Measurements from ENCODE around the gene NREP.
"Not testable (repeated sequence)": the region's sequence is repeated elsewhere in the genome, so short reads cannot be mapped to it uniquely, and the experiment has no call there.

NREP gene

DNA sequence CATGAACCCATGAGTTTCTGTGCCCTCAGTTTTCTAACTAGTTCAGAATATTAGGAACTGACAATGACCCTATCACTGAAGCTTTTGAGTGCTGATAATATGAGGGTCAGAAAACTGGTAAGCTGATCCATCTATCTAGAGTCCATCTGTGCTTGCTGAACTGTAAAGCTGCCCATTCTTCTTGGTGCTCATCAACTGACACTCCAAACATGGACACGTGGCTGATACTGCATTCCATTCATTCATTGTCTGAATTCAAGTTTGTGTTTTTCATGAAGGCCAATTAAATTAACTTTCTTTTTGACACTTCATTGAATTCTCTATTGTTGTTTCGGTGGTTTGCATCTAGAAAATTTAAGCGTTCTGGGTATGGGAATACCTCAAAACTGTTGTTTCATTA, 17.6 kb downstream of the NREP start:
- no peak for DNase-seq (ENCODE audit: low read depth)

GRCh38 chr5:111738118-111738517, 18.9 kb downstream of the NREP start:
- DNase-seq (ENCODE audit: low read depth): no peak

DNA sequence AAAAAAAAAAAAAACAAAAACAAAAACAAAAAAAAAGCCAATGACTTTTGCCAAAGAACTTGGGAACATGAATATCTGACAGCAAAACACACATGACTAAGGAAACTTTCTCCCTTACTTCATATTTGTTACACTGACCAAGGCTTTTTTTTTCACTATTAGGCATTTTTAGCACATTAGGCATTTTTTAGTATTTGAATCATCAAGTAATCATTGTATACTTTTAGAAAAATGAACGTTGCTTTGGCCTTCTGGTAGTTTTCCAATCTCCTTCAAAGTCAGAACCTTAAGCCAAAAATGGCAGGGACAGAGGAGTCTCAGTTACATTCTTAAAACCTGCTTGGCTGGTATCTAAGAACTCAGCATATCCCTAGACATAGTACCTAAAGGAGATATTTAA, 19.3 kb downstream of the NREP start:
- DNase-seq (ENCODE audit: low read depth): no peak

DNA sequence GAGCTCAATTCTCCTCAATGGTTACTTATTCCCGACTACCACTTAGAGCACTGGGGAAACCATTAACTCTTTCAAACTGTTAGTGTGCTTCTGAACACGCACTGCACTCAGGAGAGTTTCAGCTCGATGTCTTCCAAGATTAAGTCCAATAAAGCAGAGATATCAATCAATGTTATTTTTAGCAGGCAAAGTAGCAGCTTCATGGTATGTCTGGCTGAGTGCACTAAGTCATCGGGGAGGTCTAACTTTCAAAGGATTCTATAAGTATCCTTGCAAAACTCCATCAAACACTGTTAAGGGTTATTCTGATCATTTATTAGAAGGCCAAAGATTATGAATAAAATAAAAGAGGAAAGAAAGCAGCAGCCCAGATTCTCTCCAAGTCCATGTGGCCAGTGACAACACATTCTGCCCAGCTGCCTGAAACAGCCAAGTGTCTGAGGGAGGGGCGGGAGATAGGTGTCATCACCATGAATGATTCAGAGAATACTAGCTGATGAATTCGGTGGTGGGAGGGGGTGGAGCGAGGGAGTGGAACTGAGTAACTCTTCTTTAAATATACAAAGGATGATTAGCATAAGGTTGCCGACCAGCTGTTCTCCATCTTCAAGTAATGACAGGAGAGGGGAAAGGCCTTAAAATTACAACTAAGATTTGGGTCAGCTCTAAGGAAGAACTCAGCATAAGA, 21.3 kb downstream of the NREP start:
- DNase-seq (ENCODE audit: low read depth): no peak

DNA sequence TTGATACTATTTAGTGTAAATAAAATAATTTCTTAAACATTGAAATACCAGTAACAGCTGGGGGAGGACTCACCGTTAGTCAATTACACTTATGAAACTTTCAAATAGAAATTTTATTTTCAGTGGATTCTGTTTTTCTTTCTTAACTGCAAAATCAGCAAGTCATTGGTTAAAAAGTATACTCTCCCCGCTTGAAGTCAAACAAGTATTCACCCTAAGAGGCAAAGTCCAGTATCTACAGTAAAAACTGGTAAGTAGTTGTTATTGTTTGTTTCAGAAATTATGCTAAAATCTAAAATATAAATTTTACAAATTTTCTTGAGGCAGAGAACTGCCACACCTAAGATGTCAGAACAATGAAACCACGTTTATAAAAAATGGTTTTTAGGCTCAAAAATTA, 22.4 kb downstream of the NREP start:
- DNase-seq (ENCODE audit: low read depth): no peak

GRCh38 chr5:111734013-111734412, 23.0 kb downstream of the NREP start:
- DNase-seq (ENCODE audit: low read depth): no peak

GRCh38 chr5:111733571-111733970, 23.4 kb downstream of the NREP start:
- DNase-seq (ENCODE audit: low read depth): no peak

DNA sequence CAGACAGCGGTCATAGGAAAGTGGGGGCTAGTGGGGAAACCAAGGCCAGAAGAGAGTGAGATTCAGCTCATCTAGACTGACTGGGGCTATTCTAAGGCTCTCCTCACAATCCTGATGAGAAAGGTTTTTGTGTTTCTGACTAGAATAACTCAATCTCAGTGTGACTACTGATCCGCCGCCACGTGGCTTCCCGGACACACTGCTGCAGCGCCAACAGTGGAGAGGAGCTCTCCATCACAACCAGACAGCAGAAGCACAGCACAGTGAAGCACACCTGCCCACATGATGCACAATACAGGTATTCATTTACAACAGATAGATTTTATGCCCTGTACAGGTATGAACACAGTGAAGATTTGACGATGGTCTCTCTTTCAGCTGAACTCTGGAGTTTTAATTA, 25.4 kb downstream of the NREP start:
- no peak for DNase-seq (ENCODE audit: low read depth)

- DNase-seq (ENCODE audit: low read depth): no peak
Observed at GRCh38 chr5:111730659-111731382, 26.2 kb downstream of the NREP start.

DNA sequence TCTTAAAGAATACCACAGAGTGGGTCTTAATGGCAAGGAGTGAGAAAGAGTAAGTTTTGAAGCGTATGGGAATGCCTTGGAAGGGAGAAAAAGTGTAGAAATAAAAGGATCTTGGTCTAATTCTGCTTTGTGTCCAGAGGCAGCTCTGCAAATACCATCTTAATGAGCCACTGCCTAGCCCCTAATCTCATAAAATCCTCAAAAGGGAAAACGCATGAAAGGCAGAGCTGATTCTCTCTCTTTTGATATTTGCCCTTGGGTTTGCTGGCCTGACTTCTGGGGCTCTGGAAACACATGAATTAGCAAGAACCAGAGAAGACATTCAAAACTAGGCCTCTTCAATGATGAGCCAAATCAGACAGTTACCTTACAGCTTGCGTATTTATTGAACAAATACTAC, 28.1 kb downstream of the NREP start:
- no peak for DNase-seq (ENCODE audit: low read depth)

GRCh38 chr5:111726986-111727385, 30.0 kb downstream of the NREP start:
- no peak for DNase-seq (ENCODE audit: low read depth)

- DNase-seq (ENCODE audit: low read depth): no peak
Observed at GRCh38 chr5:111722140-111722539, 34.9 kb downstream of the NREP start.

DNA sequence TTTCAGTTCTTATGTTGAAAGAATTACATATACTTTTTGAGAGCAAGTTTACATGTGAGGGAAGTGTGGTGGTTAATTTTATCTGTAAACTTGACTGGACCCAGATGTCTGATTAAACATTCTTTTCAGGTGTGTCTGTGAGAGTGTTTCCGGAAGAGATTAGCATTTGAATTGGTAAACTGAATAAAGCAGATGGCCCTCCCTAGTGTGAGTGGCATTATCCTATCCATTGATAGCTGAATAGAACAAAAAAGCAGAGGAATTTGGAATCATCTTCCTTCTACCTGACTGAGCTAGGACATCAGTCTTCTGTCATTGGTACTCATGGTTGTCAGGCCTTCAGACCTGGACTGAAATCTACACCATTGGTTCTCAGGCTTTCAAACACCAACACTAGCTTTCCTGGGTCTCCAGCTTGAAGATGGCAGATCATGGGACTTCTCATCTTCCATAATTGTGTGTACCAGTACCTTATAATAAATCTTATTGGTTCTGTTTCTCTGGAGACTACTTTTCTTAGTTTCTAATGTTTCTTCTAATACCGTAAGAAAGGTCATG, 36.6 kb downstream of the NREP start:
- no peak for DNase-seq (ENCODE audit: low read depth)

- no peak for DNase-seq (ENCODE audit: low read depth)
Observed at GRCh38 chr5:111719773-111720172, 37.2 kb downstream of the NREP start.

- DNase-seq (ENCODE audit: low read depth): not testable (repeated sequence)
Observed at GRCh38 chr5:111716789-111717188, 40.2 kb downstream of the NREP start.

GRCh38 chr5:111707630-111708164, 49.3 kb downstream of the NREP start:
- no peak for DNase-seq (ENCODE audit: low read depth)

DNA sequence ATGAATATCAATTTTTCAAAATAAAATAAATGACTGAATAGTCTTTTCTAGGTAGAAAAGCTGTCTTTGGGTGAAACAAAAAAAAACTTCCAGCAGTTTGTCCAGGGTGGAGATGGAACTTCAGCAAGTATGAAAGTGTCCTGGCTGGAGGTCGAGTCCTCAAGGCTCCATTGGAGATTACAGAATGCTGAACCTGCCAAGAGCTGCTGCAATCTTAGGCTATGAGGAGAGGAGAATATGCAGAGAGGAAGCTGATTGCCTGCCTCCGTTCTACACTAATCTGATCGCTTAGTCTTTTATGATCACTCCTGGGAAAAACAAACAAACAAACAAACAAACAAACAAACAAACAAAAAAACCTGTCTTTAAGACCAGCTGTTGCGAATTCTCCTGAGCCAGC, 50.6 kb downstream of the NREP start:
- no peak for DNase-seq (ENCODE audit: low read depth)

DNA sequence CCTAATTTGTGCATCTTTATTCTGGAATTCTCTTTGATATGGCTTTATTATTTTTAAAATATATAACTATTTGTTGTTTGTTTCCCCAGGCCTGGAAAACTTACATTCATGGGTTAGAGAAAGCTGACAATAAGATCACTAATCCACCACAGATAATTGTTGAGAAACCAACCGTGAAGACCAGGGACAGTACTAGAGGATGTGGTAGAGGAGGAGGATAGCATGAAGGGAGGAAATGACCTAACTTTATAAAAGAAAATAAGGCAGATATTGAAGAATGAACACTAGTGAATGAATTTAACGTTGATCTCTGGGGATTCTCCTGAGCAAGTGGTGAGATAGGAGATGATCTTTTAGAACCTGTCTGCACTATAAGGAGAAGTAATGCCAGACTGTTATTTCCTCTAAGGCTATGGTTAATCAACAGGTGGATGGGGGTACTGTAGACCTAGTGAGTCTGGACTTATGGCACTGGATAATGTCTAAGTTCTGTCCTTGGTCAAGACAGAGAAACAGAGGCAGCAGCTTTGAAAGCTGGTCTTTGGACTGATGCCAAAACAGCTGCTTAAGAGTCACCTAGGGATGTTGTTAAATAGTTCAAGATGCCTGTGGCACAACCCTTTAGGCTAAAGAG, 52.4 kb downstream of the NREP start:
- no peak for DNase-seq (ENCODE audit: low read depth)

DNA sequence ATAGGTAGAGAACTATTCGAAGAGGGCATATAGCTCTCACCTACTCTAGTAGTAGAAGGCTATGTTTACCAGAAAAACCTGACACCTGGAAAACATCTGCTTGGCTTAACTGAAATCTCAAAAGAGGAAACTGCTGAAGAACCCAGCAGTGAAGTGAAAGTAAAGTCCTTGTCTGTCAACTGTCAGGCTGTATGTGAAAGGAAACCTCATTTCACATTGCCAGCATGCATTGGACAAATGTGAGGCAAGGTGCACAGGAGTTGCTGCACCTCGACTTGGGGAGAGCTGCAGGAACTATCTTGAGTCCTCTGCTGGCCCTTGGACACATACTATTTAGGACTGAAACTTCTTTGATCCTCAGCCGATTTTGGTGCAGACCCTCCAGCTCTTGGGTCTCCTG, 53.3 kb downstream of the NREP start:
- DNase-seq (ENCODE audit: low read depth): no peak

GRCh38 chr5:111699976-111700375, 57.0 kb downstream of the NREP start:
- DNase-seq (ENCODE audit: low read depth): no peak

DNA sequence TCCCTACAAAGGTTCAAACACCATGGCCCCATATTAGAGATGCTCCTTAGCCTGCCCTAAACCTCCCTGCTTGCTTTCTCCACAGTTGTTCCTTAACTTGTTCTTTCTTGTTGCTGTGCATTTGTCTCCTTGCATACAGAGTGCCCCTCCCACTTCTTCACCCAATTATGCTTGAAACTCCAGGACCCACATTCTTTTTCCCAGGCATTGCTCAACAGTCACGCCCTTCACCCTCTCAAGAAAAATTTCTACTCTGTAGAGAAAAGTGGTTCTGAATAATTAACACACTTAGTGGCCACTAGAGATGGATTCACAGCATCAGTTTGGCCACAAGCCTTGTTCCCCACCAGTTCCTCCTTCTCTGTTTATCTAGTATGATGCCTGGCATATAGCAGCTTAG, 57.7 kb downstream of the NREP start:
- no peak for DNase-seq (ENCODE audit: low read depth)

DNA sequence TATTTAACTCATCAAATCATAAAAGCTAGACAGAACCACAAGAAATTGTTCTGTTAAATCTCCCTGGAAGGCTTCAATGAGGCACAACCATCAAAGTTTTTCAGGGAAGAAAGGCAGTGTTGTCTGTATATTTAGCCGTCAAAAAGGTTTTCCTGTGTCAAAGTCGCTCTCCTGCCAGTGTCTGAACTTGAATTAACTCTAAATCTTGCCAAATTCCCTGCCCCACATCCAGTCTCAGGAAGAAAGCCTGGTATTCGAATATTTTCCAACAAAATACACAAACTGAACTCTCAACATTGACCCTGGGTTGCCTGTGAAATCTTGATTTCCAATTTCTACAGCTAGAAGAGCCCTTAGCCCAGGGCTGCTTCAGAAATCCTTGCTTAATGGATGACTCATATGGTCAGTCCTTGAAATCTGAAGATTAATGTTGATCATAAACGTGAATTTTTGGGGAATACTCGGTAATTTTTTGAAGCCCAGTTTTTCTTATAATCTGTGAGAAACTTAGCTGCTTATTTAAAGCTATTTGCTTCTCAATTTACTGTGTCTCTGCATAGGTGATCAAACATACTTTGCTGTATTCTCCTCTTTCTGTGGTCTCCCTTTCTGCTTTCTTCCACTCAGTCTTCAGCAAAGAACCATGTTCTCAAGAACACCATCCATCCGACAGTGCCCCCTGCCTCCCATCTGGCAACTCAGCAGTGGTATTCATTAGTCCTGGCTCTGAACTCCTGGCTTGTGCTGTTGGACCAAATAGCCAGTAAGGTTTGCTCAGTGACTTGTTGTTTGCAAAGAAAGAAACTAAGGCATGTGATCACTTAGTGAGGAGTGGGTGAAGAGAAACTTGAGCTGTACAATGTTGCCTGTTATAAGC, 58.9 kb downstream of the NREP start:
- DNase-seq (ENCODE audit: low read depth): no peak
